ENCODE data around the gene WFDC5.
"Not testable (repeated sequence)": the region's sequence is repeated elsewhere in the genome, so short reads cannot be mapped to it uniquely, and the experiment has no call there.

Gene WFDC5

GRCh38 chr20:45087097-45087790 lies 27.7 kb downstream of the WFDC5 start:
- DNase-seq, result no peak

GRCh38 chr20:45085867-45086266 lies 29.1 kb downstream of the WFDC5 start:
- no peak for DNase-seq

- DNase-seq, result no peak
Measured at GRCh38 chr20:45085289-45085688, 29.7 kb downstream of the WFDC5 start.

GRCh38 chr20:45083127-45083526 lies 31.8 kb downstream of the WFDC5 start:
- no peak for DNase-seq

- DNase-seq, result no peak
Measured at GRCh38 chr20:45082468-45082867, 32.5 kb downstream of the WFDC5 start.

GRCh38 chr20:45080867-45081624 lies 33.9 kb downstream of the WFDC5 start:
- no peak for DNase-seq

GRCh38 chr20:45077559-45077958 lies 37.4 kb downstream of the WFDC5 start:
- no peak for DNase-seq

GRCh38 chr20:45073221-45073620 lies 41.8 kb downstream of the WFDC5 start:
- no peak for DNase-seq

GRCh38 chr20:45072066-45072465 lies 42.9 kb downstream of the WFDC5 start:
- DNase-seq, result no peak

- DNase-seq, result no peak
Measured at GRCh38 chr20:45070932-45071632, 43.9 kb downstream of the WFDC5 start.

GRCh38 chr20:45069261-45069660 lies 45.7 kb downstream of the WFDC5 start:
- DNase-seq, result no peak

GRCh38 chr20:45067558-45067957 lies 47.4 kb downstream of the WFDC5 start:
- no peak for DNase-seq

GRCh38 chr20:45067087-45067486 lies 47.9 kb downstream of the WFDC5 start:
- no peak for DNase-seq

- no peak for DNase-seq
Measured at GRCh38 chr20:45066372-45066771, 48.6 kb downstream of the WFDC5 start.

- no peak for DNase-seq
Measured at GRCh38 chr20:45064812-45065211, 50.2 kb downstream of the WFDC5 start.

GRCh38 chr20:45063107-45063506 lies 51.9 kb downstream of the WFDC5 start:
- not testable (repeated sequence) for DNase-seq

- no peak for DNase-seq
Measured at GRCh38 chr20:45061244-45061643, 53.7 kb downstream of the WFDC5 start.

GRCh38 chr20:45060294-45060693 lies 54.7 kb downstream of the WFDC5 start:
- DNase-seq, result no peak

Data from NCI-H2029 treated with DMSO at 0.1 percent for 48 hours (cell line).